Regular cardiac myocyte (primary cell): ENCODE measurements around the gene IDE. TPM values are rescaled to one million over a fixed set of nuclear protein-coding genes. Genes with fewer than 3 reads are reported as not detected.

Source experiments
- total RNA-seq: library from RNA; depleted of rRNA; stranded (reverse); fragments of >200 nt; gene quantifications from 2 replicates; pipeline ENCODE4 v1.2.3, GENCODE V29; 2014

The IDE gene
- 19.2 and 19.9 TPM in 2 replicates for total RNA-seq

DNA sequence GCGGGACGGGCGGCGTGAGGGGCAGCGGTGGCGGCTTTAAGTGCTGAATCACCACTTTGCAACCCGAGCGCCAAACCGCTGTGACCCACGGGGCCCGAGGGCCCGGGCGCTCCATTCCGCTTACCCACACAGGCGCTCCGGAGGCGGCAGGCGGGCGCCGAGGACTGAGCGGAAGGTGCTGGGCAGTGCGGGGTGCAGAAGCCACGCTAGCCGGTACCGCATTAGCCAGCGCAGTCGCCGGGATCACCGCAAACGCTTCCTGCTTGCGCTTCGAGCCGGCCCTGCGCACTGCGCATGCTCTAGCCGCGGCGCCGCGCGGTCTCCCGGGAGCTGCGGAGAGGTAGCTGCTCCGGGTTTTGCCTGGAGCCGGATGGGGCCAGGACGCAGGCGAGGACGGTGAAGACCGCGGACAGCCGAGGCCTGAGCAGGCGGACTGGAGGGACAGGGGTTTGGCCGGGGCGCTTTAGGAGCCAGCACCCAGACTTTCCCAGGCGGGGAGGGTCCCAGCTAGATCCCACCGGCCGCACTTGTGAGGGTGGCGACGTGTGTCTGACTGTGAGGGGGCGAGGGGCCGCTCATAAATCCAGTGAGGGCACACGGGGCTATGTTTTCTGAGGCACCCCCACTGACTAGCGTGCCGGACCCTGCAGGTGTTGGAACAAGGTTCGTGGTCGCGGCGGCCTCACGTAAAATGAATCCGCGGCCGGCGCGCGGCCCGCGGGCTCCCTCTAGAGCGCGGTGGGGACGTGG is at the start of gene IDE:
IDE (minus strand) TSS at position 296 of the 750 bp plus-strand sequence; CDS start at position 222, 74 bp downstream.

DNA sequence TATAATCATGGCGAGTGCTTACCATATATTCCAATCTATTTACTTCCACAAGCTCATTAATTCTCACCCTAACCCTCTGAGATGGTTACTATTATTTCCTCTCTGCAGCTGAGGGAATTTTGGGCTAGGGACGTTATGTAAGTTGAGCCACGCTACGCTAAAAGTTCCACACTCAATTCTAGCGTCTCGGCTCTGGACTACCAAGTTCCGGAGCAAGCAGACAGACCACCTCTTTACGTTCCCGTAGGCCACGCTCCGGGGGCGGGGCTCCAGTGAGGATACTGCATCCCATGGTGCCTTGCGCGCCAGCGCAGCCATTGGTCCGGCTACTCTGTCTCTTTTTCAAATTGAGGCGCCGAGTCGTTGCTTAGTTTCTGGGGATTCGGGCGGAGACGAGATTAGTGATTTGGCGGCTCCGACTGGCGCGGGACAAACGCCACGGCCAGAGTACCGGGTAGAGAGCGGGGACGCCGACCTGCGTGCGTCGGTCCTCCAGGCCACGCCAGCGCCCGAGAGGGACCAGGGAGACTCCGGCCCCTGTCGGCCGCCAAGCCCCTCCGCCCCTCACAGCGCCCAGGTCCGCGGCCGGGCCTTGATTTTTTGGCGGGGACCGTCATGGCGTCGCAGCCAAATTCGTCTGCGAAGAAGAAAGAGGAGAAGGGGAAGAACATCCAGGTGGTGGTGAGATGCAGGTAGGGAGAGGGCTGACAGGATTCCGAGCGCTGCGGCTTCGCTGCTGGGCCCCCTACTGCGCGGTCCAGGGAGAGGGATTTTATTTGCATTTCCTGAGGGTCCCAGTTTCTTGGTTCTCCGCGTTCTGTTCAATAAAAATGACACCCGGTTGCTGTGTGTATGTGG is 19.1 kb upstream of the IDE start, which contains the start of gene KIF11:
KIF11 (plus strand) TSS at position 370 of the 858 bp plus-strand sequence; CDS start at position 616, 246 bp downstream.

Other genes with a start within 250 kb of the IDE start
- gene KIF11, start 19.0 kb upstream of the IDE start, total RNA-seq = 6.5 and 42.0 TPM in 2 replicates
- gene HHEX, start 115.9 kb upstream of the IDE start, total RNA-seq = 1.7 and 7.1 TPM in 2 replicates